Fibroblast of lung (primary cell): ENCODE measurements around the gene CDC25B. TPM values are rescaled to one million over a fixed set of nuclear protein-coding genes. Genes with fewer than 3 reads are reported as not detected.
"Not testable (repeated sequence)": the region's sequence is repeated elsewhere in the genome, so short reads cannot be mapped to it uniquely, and the experiment has no call there.

ENCODE experiments used
- DNase-seq, 2 donors: peaks; one replicate each; pipeline versions ENCODE4 v3.0.0 to v3.0.0-alpha.2; 2010; ENCODE audit warnings: low read depth in 2 of 2
- H2AFZ ChIP-seq: 2 replicates; pipeline ENCODE4 v1.5.1; 2012; ENCODE audit warnings: low read length, control low read depth, inconsistent platforms
- H3K27ac ChIP-seq: 2 replicates; pipeline ENCODE4 v1.5.1; 2011; ENCODE audit warnings: low read length, control low read depth; ENCODE audit not compliant: insufficient read depth
- H3K27me3 ChIP-seq: 2 replicates; pipeline ENCODE4 v1.5.1; 2011; ENCODE audit warnings: mild to moderate bottlenecking, low read length; ENCODE audit not compliant: control insufficient read depth, insufficient read depth
- H3K36me3 ChIP-seq: 2 replicates; pipeline ENCODE4 v1.5.1; 2011; ENCODE audit warnings: low read length; ENCODE audit not compliant: control insufficient read depth, insufficient read depth
- H3K4me1 ChIP-seq: 2 replicates; pipeline ENCODE4 v1.5.1; 2011; ENCODE audit warnings: low read length; ENCODE audit not compliant: control insufficient read depth, insufficient read depth; ENCODE audit errors: extremely low read depth
- H3K4me2 ChIP-seq: 2 replicates; pipeline ENCODE4 v1.5.1; 2011; ENCODE audit warnings: low read length, control low read depth; ENCODE audit not compliant: insufficient read depth; ENCODE audit errors: extremely low read depth
- H3K4me3 ChIP-seq, 4 experiments: fragments of 200-600 bp in 1 of 4; sonication (generic) in 1 of 4; replicated peaks in 1 of 4; 2 replicates each; pipeline ENCODE4 v1.5.1; 2011 to 2016; ENCODE audit warnings: low read length in 4 of 4, low read depth in 3 of 4, mild to moderate bottlenecking in 3 of 4, control low read depth in 2 of 4, inconsistent platforms in 1 of 4, mixed read lengths in 1 of 4; ENCODE audit not compliant: insufficient read depth in 1 of 4; ENCODE audit errors: control extremely low read depth in 1 of 4
- H3K79me2 ChIP-seq: 2 replicates; pipeline ENCODE4 v1.5.1; 2012; ENCODE audit warnings: mild to moderate bottlenecking, low read length, inconsistent platforms; ENCODE audit not compliant: control insufficient read depth, insufficient read depth
- H3K9ac ChIP-seq: 2 replicates; pipeline ENCODE4 v1.5.1; 2011; ENCODE audit warnings: mild to moderate bottlenecking, low read length, control low read depth; ENCODE audit not compliant: insufficient read depth
- H3K9me3 ChIP-seq: 2 replicates; pipeline ENCODE4 v1.5.1; 2012; ENCODE audit warnings: low read depth, low read length; ENCODE audit not compliant: control insufficient read depth, insufficient read depth
- H4K20me1 ChIP-seq: 2 replicates; pipeline ENCODE4 v1.5.1; 2011; ENCODE audit warnings: low read length; ENCODE audit not compliant: control insufficient read depth, insufficient read depth; ENCODE audit errors: extremely low read depth
- CTCF ChIP-seq, 2 donors: IDR thresholded peaks in 1 of 2; conservative IDR thresholded peaks in 1 of 2; 1 replicate in 1 of 2; 2 replicates in 1 of 2; pipeline ENCODE4 v1.5.1; 2011 to 2012; ENCODE audit warnings: low read length in 2 of 2, control low read depth in 1 of 2, inconsistent platforms in 1 of 2, low read depth in 1 of 2, mild to moderate bottlenecking in 1 of 2
- EZH2 ChIP-seq: IDR thresholded peaks from 2 replicates; pipeline ENCODE4 v1.5.1; 2012; ENCODE audit warnings: low read length, control low read depth, mild to moderate bottlenecking; ENCODE audit errors: missing control alignments
- polyA plus RNA-seq, 2 donors: library from polyadenylated mRNA; depleted of rRNA in 1 of 2; stranded (reverse) in 1 of 2; unstranded in 1 of 2; fragments of >200 nt; gene quantifications; 2 replicates each; pipeline ENCODE4 v1.2.1, GENCODE V29; 2011 to 2012; ENCODE audit warnings: missing spikeins in 1 of 2
- total RNA-seq: library from RNA; depleted of rRNA; stranded (reverse); fragments of >200 nt; gene quantifications from 2 replicates; pipeline ENCODE4 v1.2.1, GENCODE V29; 2014

Gene CDC25B
- total and polyA plus RNA-seq, 2 donors (not counting 1 experiment from before 2014, with no cell fraction given): 38.2 to 62.1 TPM

- Histone ChIP-seq H3K4me3 (no peak overlapping the region), H3K27ac (peak overlapping the region; percentile 7), H3K27me3 (no peaks in the 10 kb centered on the region), H4K20me1 (no peaks in the 10 kb centered on the region), H3K4me1 (peaks cover 7% of the 10 kb centered on the region), H3K9me3 (no peaks in the 10 kb centered on the region), H2AFZ (no peak overlapping the region), H3K36me3 (no peaks in the 10 kb centered on the region), H3K79me2 (peaks cover 12% of the 10 kb centered on the region), H3K9ac (no peak overlapping the region), H3K4me2 (no peak overlapping the region)
- no peak for TF ChIP-seq CTCF (conservative IDR thresholded peaks at IDR 0.05 in 1 of 2, IDR thresholded peaks at IDR 0.05 in 1 of 2; ENCODE audit: low read depth in 1 of 2, low read length in 2 of 2)
- TF ChIP-seq EZH2: no peak
- no peak for DNase-seq
Measured at GRCh38 chr20:3842348-3842930, 46.3 kb downstream of the CDC25B start.

DNA sequence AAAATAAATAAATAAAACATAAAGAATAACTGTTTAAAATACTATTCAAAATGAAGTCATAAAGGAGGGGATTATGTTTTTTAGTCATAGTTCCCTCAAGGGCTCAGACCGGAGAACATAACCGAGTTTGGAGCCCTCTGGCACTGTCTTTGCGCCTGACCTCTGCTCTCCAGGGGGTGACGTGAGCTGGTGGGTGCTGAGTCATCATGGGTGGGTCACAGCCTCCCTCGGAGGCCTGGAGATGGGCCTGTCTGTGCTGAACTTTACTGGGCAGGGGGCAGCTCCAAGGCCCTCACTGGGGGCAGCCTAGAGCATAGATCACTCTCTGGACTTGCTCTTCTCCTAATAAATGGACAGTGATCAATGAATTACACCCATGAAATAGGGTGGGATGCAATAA, 47.4 kb downstream of the CDC25B start:
- Histone ChIP-seq H3K79me2 (peaks cover 21% of the 10 kb centered on the region), H3K9me3 (no peaks in the 10 kb centered on the region), H3K4me2 (no peak overlapping the region), H4K20me1 (no peaks in the 10 kb centered on the region), H3K9ac (no peak overlapping the region), H3K4me1 (peaks cover 7% of the 10 kb centered on the region), H3K27ac (no peak overlapping the region), H3K4me3 (no peak overlapping the region), H2AFZ (no peak overlapping the region), H3K27me3 (no peaks in the 10 kb centered on the region), H3K36me3 (no peaks in the 10 kb centered on the region)
- no peak for TF ChIP-seq EZH2
- TF ChIP-seq CTCF (conservative IDR thresholded peaks at IDR 0.05 in 1 of 2, IDR thresholded peaks at IDR 0.05 in 1 of 2; ENCODE audit: low read depth in 1 of 2, low read length in 2 of 2): peak in 1 of 2 donors; percentile 1
- DNase-seq: peak; percentile 45 to 91

DNA sequence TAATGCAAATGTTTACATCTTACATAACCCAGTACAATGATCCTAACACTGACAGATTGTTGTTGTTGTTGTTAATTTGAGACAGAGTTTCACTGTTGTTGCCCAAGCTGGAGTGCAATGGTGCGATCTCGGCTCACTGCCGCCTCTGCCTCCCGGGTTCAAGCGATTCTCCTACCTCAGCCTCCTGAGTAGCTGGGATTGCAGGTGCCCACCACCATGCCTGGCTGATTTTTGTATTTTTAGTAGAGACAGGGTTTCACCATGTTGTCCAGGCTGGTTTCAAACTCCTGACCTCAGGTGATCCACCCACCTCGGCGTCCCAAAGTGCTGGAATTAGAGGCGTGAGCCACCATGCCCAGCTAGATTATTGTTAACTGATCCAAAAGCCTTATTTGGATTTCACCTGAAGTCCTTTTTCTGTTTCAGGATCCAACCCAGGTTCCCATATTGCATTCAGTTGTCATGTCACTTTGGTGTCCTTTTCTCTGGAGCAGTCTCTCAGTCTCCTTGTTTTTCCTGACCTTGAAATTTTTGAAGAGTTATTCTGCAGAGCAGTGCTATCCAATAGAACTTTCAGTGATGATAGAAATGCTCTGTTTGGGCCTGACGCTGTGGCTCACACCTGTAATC, 48.0 kb downstream of the CDC25B start:
- not testable (repeated sequence) for H3K9ac ChIP-seq, H3K4me3 ChIP-seq, H3K27ac ChIP-seq, H3K27me3 ChIP-seq, H3K4me2 ChIP-seq, DNase-seq, H3K36me3 ChIP-seq, H3K4me1 ChIP-seq, H4K20me1 ChIP-seq, H3K9me3 ChIP-seq, H2AFZ ChIP-seq
- peaks cover 26% of the 10 kb centered on the region for H3K79me2 ChIP-seq
